GM10266 (cell line): ENCODE data around the gene MRPL27.

ENCODE experiments used
- DNase-seq: peaks from one replicate; pipeline ENCODE4 v3.0.0; 2012; ENCODE audit errors: extremely low spot score
- CTCF ChIP-seq: IDR thresholded peaks from 2 replicates; pipeline ENCODE4 v1.5.1; 2012; ENCODE audit warnings: mild to moderate bottlenecking, low read depth; ENCODE audit not compliant: control insufficient read depth, insufficient read depth; ENCODE audit errors: missing control alignments

The MRPL27 gene

GRCh38 chr17:50330151-50330775 lies 42.7 kb downstream of the MRPL27 start:
- no peak for DNase-seq

DNA sequence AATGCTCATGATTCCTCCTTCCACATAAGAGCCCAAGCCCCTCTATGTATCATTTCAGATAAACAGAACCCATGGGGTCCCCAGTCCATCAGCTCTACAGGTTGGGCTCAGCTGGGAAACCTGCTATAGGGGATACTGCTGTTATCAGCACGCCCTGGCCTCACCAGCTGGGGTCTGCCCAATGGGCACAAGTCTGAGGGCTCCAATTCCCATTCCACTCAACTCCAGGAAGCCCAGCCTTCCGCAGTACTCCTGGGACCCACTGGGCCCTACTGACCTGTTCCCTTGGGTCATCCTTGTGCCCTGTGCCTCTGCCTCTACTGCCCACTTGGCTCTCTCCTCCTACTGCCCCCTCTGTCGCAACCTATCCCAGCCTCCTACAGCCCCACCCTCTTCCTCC lies 43.3 kb downstream of the MRPL27 start:
- no peak for TF ChIP-seq CTCF
- no peak for DNase-seq

More at GRCh38 chr17:50330151-50330775, 42.7 kb downstream of the MRPL27 start:
- no peak for TF ChIP-seq CTCF

DNA sequence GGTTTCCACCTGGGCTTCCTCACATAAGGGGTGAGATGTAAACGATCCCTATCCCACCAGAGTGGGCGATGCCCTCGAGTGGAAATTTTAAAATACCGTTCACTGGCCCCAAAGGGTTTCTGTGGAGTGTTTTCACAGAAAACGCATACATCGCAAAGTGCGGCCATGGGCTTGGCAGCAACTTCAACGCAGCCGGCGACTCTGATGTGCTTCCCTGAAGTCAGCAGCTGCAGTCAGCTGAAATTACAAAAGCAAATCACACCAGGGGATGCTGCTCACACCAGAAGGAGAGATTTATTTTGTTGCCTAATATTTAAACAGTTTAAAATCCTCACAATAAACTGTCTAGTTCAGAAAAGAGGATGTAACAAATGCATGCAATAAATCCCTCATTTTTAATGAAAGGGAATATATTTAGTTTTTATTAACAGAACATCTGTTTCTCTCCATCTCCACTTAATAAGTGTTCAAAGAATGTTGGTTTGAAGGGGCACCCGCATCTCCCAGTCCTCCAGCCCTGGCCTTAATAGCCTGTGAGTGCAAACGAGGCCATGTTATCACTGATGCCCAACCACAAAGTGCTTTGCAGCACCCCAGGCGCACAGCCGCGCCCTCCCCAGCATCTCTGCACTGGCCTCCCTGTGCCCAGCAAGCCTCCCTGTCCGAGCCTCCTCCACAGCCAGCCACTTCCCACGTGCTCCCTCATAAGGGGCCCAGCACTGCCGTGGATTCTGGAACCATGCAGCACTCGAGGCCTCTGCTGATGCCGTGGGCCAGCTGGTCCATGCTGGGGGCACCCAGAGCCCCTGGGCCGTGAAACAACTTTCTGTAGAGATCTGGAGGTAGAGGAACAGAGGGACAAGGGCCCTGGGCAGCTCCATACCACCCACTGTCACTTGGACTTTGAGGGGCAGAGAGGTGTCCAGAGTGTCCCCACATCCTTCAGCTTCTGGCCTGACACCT lies 44.3 kb downstream of the MRPL27 start:
- DNase-seq, result no peak

DNA sequence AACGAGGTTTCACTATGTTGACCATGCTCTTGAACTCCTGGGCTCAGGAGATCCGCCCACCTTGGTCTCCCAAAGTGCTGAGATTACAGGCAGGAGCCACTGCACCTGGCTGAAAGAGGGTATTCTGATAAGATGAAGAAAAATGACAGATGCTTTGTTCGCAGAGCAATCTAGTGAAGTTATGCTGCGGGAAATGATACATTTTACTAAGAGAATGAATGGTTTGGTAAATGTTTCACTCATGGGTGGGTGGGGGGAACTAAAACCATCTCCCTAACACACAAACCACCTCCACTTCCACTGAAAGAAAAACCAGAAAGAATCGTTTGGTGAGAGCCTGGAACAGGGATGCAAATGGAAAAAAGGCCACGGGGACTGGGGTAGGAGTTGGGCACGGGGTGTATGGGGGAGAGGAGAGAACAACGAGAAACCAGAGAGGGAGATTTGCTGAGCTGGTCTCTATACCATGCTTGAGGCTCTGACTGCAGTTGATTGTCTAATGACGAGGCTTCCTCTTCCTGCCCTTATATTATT lies 46.1 kb downstream of the MRPL27 start:
- TF ChIP-seq CTCF, result no peak
- DNase-seq, result no peak

More for the DNA sequence above, 44.3 kb downstream of the MRPL27 start:
- TF ChIP-seq CTCF, result no peak

GRCh38 chr17:50325906-50326305 lies 47.1 kb downstream of the MRPL27 start:
- no peak for DNase-seq
- no peak for TF ChIP-seq CTCF

GRCh38 chr17:50323060-50323459 lies 49.9 kb downstream of the MRPL27 start:
- no peak for TF ChIP-seq CTCF
- DNase-seq, result no peak
